Hair follicle dermal papilla cell (primary cell): ENCODE data around the gene CYP4Z1. TPM values are rescaled to one million over a fixed set of nuclear protein-coding genes. Genes with fewer than 3 reads are reported as not detected.

Experiments
- total RNA-seq: library from RNA; depleted of rRNA; stranded (reverse); fragments of >200 nt; gene quantifications from 2 replicates; pipeline ENCODE4 v1.2.3, GENCODE V29; 2012

The CYP4Z1 gene
- total RNA-seq: not detected in 2 replicates

GRCh38 chr1:47067097-47067594 is at the start of gene CYP4Z1:
TSS of gene CYP4Z1 (plus strand) at chr1:47067231. CDS start at chr1:47067491, 260 bp downstream.

GRCh38 chr1:47023268-47024140 is 43.5 kb upstream of the CYP4Z1 start, which contains the start of gene CYP4X1:
TSS of gene CYP4X1 (plus strand) at chr1:47023669. CDS start at chr1:47023818, 149 bp downstream.

GRCh38 chr1:47137198-47137597 is 70.2 kb downstream of the CYP4Z1 start, which contains the start of gene CYP4A22:
TSS of gene CYP4A22 (plus strand) at chr1:47137441. CDS start at chr1:47137486, 45 bp downstream.

Other genes with a start within 250 kb of the CYP4Z1 start
- not detected in 2 replicates for gene CYP4A11, start 125.8 kb upstream of the CYP4Z1 start, total RNA-seq
- gene CYP4X1, start 43.6 kb upstream of the CYP4Z1 start, total RNA-seq: not detected in 2 replicates
- gene CYP4A22, start 70.2 kb downstream of the CYP4Z1 start, total RNA-seq: not detected in 2 replicates
- not detected in 2 replicates for gene PDZK1IP1, start 122.8 kb downstream of the CYP4Z1 start, total RNA-seq
- not detected in 2 replicates for gene TAL1, start 165.0 kb downstream of the CYP4Z1 start, total RNA-seq
- 5.5 and 6.3 TPM in 2 replicates for gene STIL, start 246.9 kb downstream of the CYP4Z1 start, total RNA-seq